T-helper 1 cell (primary cell): ENCODE measurements around the gene SPACA7.

Experiments
- DNase-seq, 5 donors: peaks; one replicate each; pipeline ENCODE4 v3.0.0-alpha.2; 2012 to 2020

Gene SPACA7

GRCh38 chr13:112449545-112449930 is 73.4 kb downstream of the SPACA7 start:
- DNase-seq = no peak

GRCh38 chr13:112450118-112450903 is 74.2 kb downstream of the SPACA7 start:
- DNase-seq = no peak

- no peak for DNase-seq
These were observed 74.7 kb downstream of the SPACA7 start for GRCh38 chr13:112450904-112451240.

GRCh38 chr13:112451512-112452379 is 75.6 kb downstream of the SPACA7 start:
- no peak for DNase-seq

GRCh38 chr13:112452380-112453206 is 76.4 kb downstream of the SPACA7 start:
- DNase-seq = no peak

- DNase-seq = no peak
These were observed 77.2 kb downstream of the SPACA7 start for GRCh38 chr13:112453207-112453829.

GRCh38 chr13:112453874-112454647 is 77.9 kb downstream of the SPACA7 start:
- DNase-seq = no peak

GRCh38 chr13:112454648-112455334 is 78.6 kb downstream of the SPACA7 start:
- no peak for DNase-seq

GRCh38 chr13:112455476-112456059 is 79.4 kb downstream of the SPACA7 start:
- no peak for DNase-seq

GRCh38 chr13:112456138-112457056 is 80.2 kb downstream of the SPACA7 start:
- no peak for DNase-seq

GRCh38 chr13:112457081-112457480 is 80.9 kb downstream of the SPACA7 start:
- no peak for DNase-seq

GRCh38 chr13:112457485-112457884 is 81.3 kb downstream of the SPACA7 start:
- DNase-seq = no peak

GRCh38 chr13:112462408-112462807 is 86.3 kb downstream of the SPACA7 start:
- no peak for DNase-seq

GRCh38 chr13:112464720-112465119 is 88.6 kb downstream of the SPACA7 start:
- no peak for DNase-seq

- no peak for DNase-seq
These were observed 89.3 kb downstream of the SPACA7 start for GRCh38 chr13:112465251-112466131.

GRCh38 chr13:112466132-112467058 is 90.2 kb downstream of the SPACA7 start:
- no peak for DNase-seq

- DNase-seq = no peak
These were observed 91.1 kb downstream of the SPACA7 start for GRCh38 chr13:112467236-112467635.
